ENCODE measurements around the gene VGLL1.
A peak's percentile ranks its signal among the peaks of the same experiment; 100 is the strongest.

Gene VGLL1

DNA sequence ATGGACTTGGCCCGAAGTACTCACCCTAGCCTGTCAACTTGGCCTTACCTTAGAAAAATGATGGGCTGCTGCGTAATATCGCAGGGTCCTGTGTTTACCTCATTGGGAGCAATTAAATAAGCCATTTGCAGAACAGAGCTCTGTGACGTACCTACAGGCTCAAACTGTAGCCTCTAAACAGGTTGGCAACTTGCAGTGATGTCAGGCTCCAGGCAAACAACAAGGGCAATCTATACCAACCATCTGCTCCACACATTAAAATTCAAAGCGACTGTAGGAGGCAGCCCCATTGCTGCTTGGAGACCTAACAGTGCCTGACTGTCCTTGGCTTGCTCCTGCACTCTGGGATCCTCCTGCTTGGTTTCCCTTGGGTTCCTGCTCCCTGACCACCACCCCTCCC is 17.2 kb downstream of the VGLL1 start:
- TF ChIP-seq, protein P1, sequence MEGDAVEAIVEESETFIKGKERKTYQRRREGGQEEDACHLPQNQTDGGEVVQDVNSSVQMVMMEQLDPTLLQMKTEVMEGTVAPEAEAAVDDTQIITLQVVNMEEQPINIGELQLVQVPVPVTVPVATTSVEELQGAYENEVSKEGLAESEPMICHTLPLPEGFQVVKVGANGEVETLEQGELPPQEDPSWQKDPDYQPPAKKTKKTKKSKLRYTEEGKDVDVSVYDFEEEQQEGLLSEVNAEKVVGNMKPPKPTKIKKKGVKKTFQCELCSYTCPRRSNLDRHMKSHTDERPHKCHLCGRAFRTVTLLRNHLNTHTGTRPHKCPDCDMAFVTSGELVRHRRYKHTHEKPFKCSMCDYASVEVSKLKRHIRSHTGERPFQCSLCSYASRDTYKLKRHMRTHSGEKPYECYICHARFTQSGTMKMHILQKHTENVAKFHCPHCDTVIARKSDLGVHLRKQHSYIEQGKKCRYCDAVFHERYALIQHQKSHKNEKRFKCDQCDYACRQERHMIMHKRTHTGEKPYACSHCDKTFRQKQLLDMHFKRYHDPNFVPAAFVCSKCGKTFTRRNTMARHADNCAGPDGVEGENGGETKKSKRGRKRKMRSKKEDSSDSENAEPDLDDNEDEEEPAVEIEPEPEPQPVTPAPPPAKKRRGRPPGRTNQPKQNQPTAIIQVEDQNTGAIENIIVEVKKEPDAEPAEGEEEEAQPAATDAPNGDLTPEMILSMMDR (IDR thresholded peaks at IDR 0.05; ENCODE audit: low read depth, low read length): no peak
- no peak for DNase-seq (ENCODE audit: extremely low read depth, low read depth)

DNA sequence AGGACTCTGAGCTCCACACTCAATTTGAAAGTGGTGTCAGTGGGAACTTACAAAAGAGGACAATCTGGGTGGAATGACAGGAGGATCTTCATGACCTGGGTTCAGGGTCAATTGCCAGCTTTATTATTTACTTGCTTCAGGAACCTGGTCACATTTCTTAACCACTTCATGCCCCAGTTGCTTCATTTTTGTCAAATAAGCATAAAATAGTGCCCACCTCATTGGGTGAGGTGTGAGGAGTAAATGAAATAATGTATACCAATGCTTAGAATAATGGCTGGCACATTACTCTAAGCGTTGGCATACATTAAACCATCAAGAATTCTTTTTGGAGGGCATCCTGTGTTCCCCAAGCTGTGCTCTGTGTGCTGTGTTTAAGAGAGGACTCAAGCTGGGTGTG is 19.4 kb downstream of the VGLL1 start:
- no peak for DNase-seq (ENCODE audit: extremely low read depth, low read depth)
- TF ChIP-seq, protein P1 (IDR thresholded peaks at IDR 0.05; ENCODE audit: low read depth, low read length): no peak

DNA sequence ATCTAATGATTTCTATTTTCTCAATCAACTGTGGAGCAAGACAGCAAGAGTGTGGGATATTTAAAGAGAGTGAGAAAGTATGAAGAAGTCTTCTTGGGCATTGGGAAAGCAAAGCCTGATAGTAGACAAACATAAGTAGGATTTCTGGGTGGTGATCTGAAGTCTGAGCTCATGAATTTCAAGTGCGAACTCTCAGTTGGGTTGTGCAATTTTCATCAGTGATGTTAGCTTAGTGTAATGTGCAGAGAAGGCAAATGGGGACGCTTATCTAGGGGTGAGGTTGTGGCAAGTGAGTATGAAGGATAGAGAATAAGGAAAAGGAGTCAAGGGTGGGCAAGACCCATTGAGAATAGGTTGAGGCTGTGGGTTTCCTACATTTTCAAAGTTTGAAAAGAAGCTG is 23.7 kb downstream of the VGLL1 start:
- DNase-seq (ENCODE audit: extremely low read depth, low read depth): no peak
- TF ChIP-seq, protein P1 (IDR thresholded peaks at IDR 0.05; ENCODE audit: low read depth, low read length): no peak

- DNase-seq (ENCODE audit: extremely low read depth, low read depth): no peak
- TF ChIP-seq, protein P1 (IDR thresholded peaks at IDR 0.05; ENCODE audit: low read depth, low read length): no peak
Measured at GRCh38 chrX:136572030-136572429, 40.0 kb downstream of the VGLL1 start.

- no peak for DNase-seq (ENCODE audit: extremely low read depth, low read depth)
- TF ChIP-seq, protein P1 (IDR thresholded peaks at IDR 0.05; ENCODE audit: low read depth, low read length): no peak
Measured at GRCh38 chrX:136574548-136574947, 42.5 kb downstream of the VGLL1 start.

- TF ChIP-seq, protein P1 (IDR thresholded peaks at IDR 0.05; ENCODE audit: low read depth, low read length): peak; percentile 83
- DNase-seq (ENCODE audit: extremely low read depth, low read depth): no peak
Measured at GRCh38 chrX:136577552-136577951, 45.5 kb downstream of the VGLL1 start.

GRCh38 chrX:136580316-136580715 is 48.3 kb downstream of the VGLL1 start:
- DNase-seq (ENCODE audit: extremely low read depth, low read depth): no peak
- TF ChIP-seq, protein P1 (IDR thresholded peaks at IDR 0.05; ENCODE audit: low read depth, low read length): no peak
